Liver (tissue), 9 donors: Measurements from ENCODE around the gene GTPBP2. TPM values are rescaled to one million over a fixed set of nuclear protein-coding genes. Genes with fewer than 3 reads are reported as not detected.

Source experiments
- DNase-seq: peaks from one replicate; pipeline ENCODE4 v3.0.0-alpha.2; 2017; ENCODE audit warnings: low spot score
- H3K27ac ChIP-seq, 2 donors: one replicate each; pipeline ENCODE4 v1.7.0; 2013; ENCODE audit warnings: inconsistent platforms in 2 of 2, low read length in 2 of 2, control low read depth in 1 of 2, low read depth in 1 of 2, mild to moderate bottlenecking in 1 of 2
- H3K27me3 ChIP-seq, 4 donors: one replicate each; pipeline versions ENCODE4 v1.6.1 to v1.7.0; 2013; ENCODE audit warnings: low read length in 3 of 4, inconsistent platforms in 1 of 4, mild to moderate bottlenecking in 1 of 4, moderate library complexity in 1 of 4; ENCODE audit not compliant: control insufficient read depth in 4 of 4, insufficient read depth in 4 of 4
- H3K36me3 ChIP-seq, 4 donors: one replicate each; pipeline versions ENCODE4 v1.6.1 to v1.7.0; 2013; ENCODE audit warnings: low read length in 3 of 4, mild to moderate bottlenecking in 3 of 4, low read depth in 1 of 4, moderate library complexity in 1 of 4; ENCODE audit not compliant: control insufficient read depth in 4 of 4, insufficient read depth in 3 of 4
- H3K4me1 ChIP-seq, 4 donors: one replicate each; pipeline versions ENCODE4 v1.6.1 to v1.7.0; 2013; ENCODE audit warnings: low read length in 3 of 4, mild to moderate bottlenecking in 3 of 4, moderate library complexity in 1 of 4; ENCODE audit not compliant: control insufficient read depth in 4 of 4, insufficient read depth in 4 of 4
- H3K4me3 ChIP-seq, 3 donors: one replicate each; pipeline versions ENCODE4 v1.6.1 to v1.7.0; 2013; ENCODE audit warnings: low read length in 3 of 3, control low read depth in 1 of 3, low read depth in 1 of 3, mild to moderate bottlenecking in 1 of 3
- H3K9ac ChIP-seq, 2 donors: one replicate each; pipeline ENCODE4 v1.7.0; 2013; ENCODE audit warnings: low read length in 2 of 2, mild to moderate bottlenecking in 2 of 2, moderate library complexity in 2 of 2, control low read depth in 1 of 2, low read depth in 1 of 2
- H3K9me3 ChIP-seq, 4 donors: one replicate each; pipeline versions ENCODE4 v1.6.1 to v1.7.0; 2013; ENCODE audit warnings: low read length in 3 of 4; ENCODE audit not compliant: control insufficient read depth in 4 of 4
- CTCF ChIP-seq: fragments of 150-350 bp; IDR thresholded peaks from 2 replicates; pipeline ENCODE4 v1.5.1; 2017; ENCODE audit warnings: improper control_type of control experiment, low read depth, low read length; ENCODE audit not compliant: missing input control
- FOXA1 ChIP-seq: IDR thresholded peaks from 2 replicates; pipeline ENCODE4 v1.6.1; 2016; ENCODE audit warnings: antibody characterized with exemption
- GABPA ChIP-seq, 2 donors: IDR thresholded peaks in 1 of 2; conservative IDR thresholded peaks in 1 of 2; 2 replicates each; pipeline ENCODE4 v1.6.1; 2016; ENCODE audit warnings: antibody characterized with exemption in 2 of 2, mild to moderate bottlenecking in 1 of 2, moderate library complexity in 1 of 2
- HNF4A ChIP-seq, 2 donors: conservative IDR thresholded peaks; 2 replicates each; pipeline ENCODE4 v1.6.1; 2016; ENCODE audit warnings: antibody characterized with exemption in 2 of 2, mild to moderate bottlenecking in 2 of 2
- HNF4G ChIP-seq: IDR thresholded peaks from 2 replicates; pipeline ENCODE4 v1.6.1; 2016; ENCODE audit warnings: antibody characterized with exemption
- JUND ChIP-seq, 2 donors: IDR thresholded peaks; 2 replicates each; pipeline ENCODE4 v1.6.1; 2016; ENCODE audit warnings: antibody characterized with exemption in 2 of 2
- NR2F2 ChIP-seq: IDR thresholded peaks from 2 replicates; pipeline ENCODE4 v1.6.1; 2016; ENCODE audit warnings: antibody characterized with exemption
- RAD21 ChIP-seq, 2 donors: IDR thresholded peaks; 2 replicates each; pipeline ENCODE4 v1.6.1; 2016; ENCODE audit warnings: antibody characterized with exemption in 2 of 2, mild to moderate bottlenecking in 2 of 2
- RXRA ChIP-seq, 2 donors: IDR thresholded peaks; 2 replicates each; pipeline ENCODE4 v1.6.1; 2017 to 2018; ENCODE audit warnings: antibody characterized with exemption in 2 of 2, mild to moderate bottlenecking in 1 of 2
- SP1 ChIP-seq: IDR thresholded peaks from 2 replicates; pipeline ENCODE4 v1.6.1; 2018; ENCODE audit warnings: antibody characterized with exemption, mild to moderate bottlenecking
- WGBS: extraction: QIAGEN DNeasy Blood & Tissue Kit; methylation state at CpG from one replicate; pipeline ENCODE4 v1.1.7; 2013; 5-methylcytosine and 5-hydroxymethylcytosine counted together
- polyA plus RNA-seq, 2 donors: library from polyadenylated mRNA; stranded (reverse) in 1 of 2; unstranded in 1 of 2; fragments of 200-250 nt in 1 of 2; fragments of >200 nt in 1 of 2; fragmentation: Nextera tagmentation in 1 of 2; extraction: Ambion mirVana in 1 of 2; gene quantifications; one replicate each; pipeline versions ENCODE4 v1.2.1 to v1.2.3, GENCODE V29; 2013 to 2015
- total RNA-seq, 2 donors: library from RNA; depleted of rRNA; stranded (reverse); fragments of >200 nt; gene quantifications; one replicate each; pipeline ENCODE4 v1.2.3, GENCODE V29; 2014
- TF ChIP-seq, protein P1 (sequence below): IDR thresholded peaks from 2 replicates; pipeline ENCODE4 v1.6.1; 2016; ENCODE audit warnings: antibody characterized with exemption
- TF ChIP-seq, protein P2 (sequence below): IDR thresholded peaks from 2 replicates; pipeline ENCODE4 v1.6.1; 2016; ENCODE audit warnings: antibody characterized with exemption, mild to moderate bottlenecking
- TF ChIP-seq, protein P3 (sequence below): IDR thresholded peaks from 2 replicates; pipeline ENCODE4 v1.6.1; 2016; ENCODE audit warnings: antibody characterized with exemption
- TF ChIP-seq, protein P4 (sequence below): IDR thresholded peaks from 2 replicates; pipeline ENCODE4 v1.6.1; 2016; ENCODE audit warnings: antibody characterized with exemption
- donor health status: healthy.
- donor health status: healthy.
- donor health status: healthy.
- donor health status: healthy.
- donor health status: healthy.

The GTPBP2 gene
- total and polyA plus RNA-seq, 4 donors = 7.9 to 69.1 (median 16.1) TPM

GRCh38 chr6:43669922-43670622 is 41.0 kb upstream of the GTPBP2 start:
- no peaks in the 10 kb centered on the region for H3K9me3 ChIP-seq
- H3K36me3 ChIP-seq = peaks cover 4 to 30% (median 12%) of the 10 kb centered on the region in 4 donors
- H3K9ac ChIP-seq = no peak overlapping the region
- WGBS = 89% methylated on average over 6 of the region's 6 CpGs
- peaks cover 5 to 18% (median 9%) of the 10 kb centered on the region in 4 donors for H3K4me1 ChIP-seq
- DNase-seq = no peak
- TF ChIP-seq NR2F2 (no peak), SP1 (no peak), GABPA (IDR thresholded peaks at IDR 0.05 in 1 of 2, conservative IDR thresholded peaks at IDR 0.05 in 1 of 2) (no peak), HNF4A (conservative IDR thresholded peaks at IDR 0.05) (no peak), FOXA1 (no peak), HNF4G (no peak), RAD21 (IDR thresholded peaks at IDR 0.05) (no peak), CTCF (no peak)
- TF ChIP-seq, protein P1, sequence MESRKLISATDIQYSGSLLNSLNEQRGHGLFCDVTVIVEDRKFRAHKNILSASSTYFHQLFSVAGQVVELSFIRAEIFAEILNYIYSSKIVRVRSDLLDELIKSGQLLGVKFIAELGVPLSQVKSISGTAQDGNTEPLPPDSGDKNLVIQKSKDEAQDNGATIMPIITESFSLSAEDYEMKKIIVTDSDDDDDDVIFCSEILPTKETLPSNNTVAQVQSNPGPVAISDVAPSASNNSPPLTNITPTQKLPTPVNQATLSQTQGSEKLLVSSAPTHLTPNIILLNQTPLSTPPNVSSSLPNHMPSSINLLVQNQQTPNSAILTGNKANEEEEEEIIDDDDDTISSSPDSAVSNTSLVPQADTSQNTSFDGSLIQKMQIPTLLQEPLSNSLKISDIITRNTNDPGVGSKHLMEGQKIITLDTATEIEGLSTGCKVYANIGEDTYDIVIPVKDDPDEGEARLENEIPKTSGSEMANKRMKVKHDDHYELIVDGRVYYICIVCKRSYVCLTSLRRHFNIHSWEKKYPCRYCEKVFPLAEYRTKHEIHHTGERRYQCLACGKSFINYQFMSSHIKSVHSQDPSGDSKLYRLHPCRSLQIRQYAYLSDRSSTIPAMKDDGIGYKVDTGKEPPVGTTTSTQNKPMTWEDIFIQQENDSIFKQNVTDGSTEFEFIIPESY = no peak
- TF ChIP-seq, protein P2, sequence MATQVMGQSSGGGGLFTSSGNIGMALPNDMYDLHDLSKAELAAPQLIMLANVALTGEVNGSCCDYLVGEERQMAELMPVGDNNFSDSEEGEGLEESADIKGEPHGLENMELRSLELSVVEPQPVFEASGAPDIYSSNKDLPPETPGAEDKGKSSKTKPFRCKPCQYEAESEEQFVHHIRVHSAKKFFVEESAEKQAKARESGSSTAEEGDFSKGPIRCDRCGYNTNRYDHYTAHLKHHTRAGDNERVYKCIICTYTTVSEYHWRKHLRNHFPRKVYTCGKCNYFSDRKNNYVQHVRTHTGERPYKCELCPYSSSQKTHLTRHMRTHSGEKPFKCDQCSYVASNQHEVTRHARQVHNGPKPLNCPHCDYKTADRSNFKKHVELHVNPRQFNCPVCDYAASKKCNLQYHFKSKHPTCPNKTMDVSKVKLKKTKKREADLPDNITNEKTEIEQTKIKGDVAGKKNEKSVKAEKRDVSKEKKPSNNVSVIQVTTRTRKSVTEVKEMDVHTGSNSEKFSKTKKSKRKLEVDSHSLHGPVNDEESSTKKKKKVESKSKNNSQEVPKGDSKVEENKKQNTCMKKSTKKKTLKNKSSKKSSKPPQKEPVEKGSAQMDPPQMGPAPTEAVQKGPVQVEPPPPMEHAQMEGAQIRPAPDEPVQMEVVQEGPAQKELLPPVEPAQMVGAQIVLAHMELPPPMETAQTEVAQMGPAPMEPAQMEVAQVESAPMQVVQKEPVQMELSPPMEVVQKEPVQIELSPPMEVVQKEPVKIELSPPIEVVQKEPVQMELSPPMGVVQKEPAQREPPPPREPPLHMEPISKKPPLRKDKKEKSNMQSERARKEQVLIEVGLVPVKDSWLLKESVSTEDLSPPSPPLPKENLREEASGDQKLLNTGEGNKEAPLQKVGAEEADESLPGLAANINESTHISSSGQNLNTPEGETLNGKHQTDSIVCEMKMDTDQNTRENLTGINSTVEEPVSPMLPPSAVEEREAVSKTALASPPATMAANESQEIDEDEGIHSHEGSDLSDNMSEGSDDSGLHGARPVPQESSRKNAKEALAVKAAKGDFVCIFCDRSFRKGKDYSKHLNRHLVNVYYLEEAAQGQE = no peak
- TF ChIP-seq, protein P3, sequence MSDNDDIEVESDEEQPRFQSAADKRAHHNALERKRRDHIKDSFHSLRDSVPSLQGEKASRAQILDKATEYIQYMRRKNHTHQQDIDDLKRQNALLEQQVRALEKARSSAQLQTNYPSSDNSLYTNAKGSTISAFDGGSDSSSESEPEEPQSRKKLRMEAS = no peak
- H3K4me3 ChIP-seq = no peak overlapping the region
- H3K27ac ChIP-seq = no peak overlapping the region
- no peaks in the 10 kb centered on the region for H3K27me3 ChIP-seq

GRCh38 chr6:43669050-43669921 is 40.2 kb upstream of the GTPBP2 start:
- Histone ChIP-seq H3K9ac (no peak overlapping the region), H3K27ac (no peak overlapping the region), H3K36me3 (peaks cover 0 to 22% (median 8%) of the 10 kb centered on the region in 4 donors), H3K27me3 (no peaks in the 10 kb centered on the region), H3K4me1 (peaks cover 5 to 18% (median 9%) of the 10 kb centered on the region in 4 donors), H3K9me3 (no peaks in the 10 kb centered on the region), H3K4me3 (no peak overlapping the region)
- no peak for DNase-seq
- 86% methylated on average over 15 of the region's 15 CpGs for WGBS
- TF ChIP-seq GABPA (IDR thresholded peaks at IDR 0.05 in 1 of 2, conservative IDR thresholded peaks at IDR 0.05 in 1 of 2) = no peak
- TF ChIP-seq, protein P1 = no peak
- TF ChIP-seq, protein P4, sequence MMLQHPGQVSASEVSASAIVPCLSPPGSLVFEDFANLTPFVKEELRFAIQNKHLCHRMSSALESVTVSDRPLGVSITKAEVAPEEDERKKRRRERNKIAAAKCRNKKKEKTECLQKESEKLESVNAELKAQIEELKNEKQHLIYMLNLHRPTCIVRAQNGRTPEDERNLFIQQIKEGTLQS = no peak
- TF ChIP-seq RXRA (IDR thresholded peaks at IDR 0.05) = no peak
- no peak for TF ChIP-seq RAD21 (IDR thresholded peaks at IDR 0.05)
- TF ChIP-seq JUND (IDR thresholded peaks at IDR 0.05) = no peak
- TF ChIP-seq, protein P2 = no peak
- TF ChIP-seq, protein P3 = no peak
